Activated T-cell treated with anti-CD3 and anti-CD28 coated beads for 24 hours (primary cell): ENCODE measurements around the gene ELP4.
"Not testable (repeated sequence)": the region's sequence is repeated elsewhere in the genome, so short reads cannot be mapped to it uniquely, and the experiment has no call there.

Experiments used
- DNase-seq: peaks from one replicate; pipeline ENCODE4 v3.0.0-alpha.2; 2020; ENCODE audit warnings: low read depth

ELP4 gene

DNA sequence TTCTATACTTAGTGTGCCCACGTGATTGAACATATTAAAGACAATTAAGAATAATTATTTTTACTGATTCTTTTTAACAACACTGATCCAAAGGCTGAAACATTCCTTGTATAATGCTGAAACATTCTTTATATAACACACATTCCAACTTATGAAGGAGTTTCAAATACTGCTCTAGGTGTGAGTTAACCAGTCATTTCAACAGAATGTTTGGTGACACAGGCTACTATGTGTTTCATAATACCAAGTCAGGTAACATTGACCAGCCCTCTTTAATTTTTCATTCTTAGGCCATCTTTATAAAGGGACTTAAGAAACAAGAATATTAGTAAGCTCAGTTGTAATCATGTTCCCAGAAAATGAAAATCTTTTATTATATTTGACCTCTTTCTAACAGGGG is 136.6 kb downstream of the ELP4 start:
- DNase-seq = no peak

DNA sequence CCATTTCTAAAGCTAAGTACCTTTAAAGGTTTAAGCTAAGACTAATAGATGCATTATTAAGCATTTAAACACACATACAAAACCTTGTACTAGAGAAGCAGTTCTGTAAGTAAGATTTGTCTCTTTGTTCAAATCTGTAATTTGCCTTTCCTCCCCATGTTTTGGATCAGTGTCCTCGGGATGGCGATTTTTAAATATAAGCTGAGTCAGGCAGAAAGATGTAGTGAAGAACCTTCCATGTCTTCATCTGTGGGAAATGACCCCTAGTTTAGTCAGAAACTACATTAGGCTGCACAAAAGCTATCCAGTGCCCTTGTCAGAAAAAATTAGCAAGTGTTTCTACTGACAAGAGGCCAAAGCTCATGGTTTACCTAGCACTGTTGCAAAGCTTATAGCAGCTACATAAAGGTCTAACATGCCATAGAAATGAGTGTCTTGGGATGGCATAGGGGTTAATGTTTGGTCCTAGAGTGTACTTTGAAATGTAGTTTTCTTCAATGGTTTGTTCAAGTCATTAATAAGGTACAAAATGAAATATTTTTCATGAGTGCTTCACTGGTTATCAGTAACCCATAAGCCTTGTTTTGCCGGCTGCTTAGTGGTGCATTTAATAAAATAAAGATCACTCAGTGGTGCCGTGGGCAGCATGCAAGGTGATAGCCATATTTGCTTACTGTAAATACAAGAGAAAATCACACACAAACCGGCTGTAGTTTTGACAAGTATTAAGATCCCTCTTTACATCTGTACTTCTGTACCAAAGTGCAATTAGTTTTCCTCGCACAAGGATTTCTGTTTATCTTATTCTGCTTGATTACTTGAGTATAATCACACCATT is 139.8 kb downstream of the ELP4 start:
- no peak for DNase-seq

DNA sequence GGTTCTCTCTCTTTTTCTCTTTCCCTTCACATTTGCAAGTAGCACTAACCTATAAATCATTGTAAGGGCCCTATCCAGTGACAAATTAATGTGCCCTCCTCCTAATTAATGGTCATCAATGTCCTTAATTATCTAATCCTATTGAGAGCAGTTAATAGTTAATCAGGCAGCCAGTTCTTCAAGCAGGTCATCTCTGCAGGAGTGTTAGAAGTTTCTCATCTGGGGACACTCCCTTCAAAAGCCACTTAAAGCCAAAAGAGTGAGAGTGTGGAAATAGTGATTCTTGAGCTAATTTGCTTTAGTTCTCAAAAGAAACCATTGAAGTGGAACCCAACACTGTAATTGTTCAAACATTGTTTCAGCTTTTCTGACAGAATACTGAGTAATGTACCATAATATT is 141.6 kb downstream of the ELP4 start:
- DNase-seq = no peak

DNA sequence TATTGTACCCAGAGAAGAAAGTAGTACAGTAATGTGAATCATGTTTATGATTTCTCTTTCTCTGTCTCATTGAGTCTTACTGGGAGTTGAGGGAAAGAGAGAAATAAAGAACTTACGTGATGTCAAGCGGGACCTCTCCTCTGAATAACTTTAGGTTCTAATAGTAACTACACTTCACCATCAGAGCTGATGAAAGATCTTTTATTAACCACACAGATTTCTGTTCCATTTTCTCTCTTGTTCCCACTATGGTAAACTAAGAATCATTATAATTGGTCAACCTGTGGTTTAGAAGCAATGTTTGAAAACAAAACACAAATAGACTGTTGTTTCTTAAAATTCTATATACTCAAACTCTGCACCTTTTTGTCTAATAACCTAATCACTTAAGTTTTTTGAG is 142.3 kb downstream of the ELP4 start:
- no peak for DNase-seq

DNA sequence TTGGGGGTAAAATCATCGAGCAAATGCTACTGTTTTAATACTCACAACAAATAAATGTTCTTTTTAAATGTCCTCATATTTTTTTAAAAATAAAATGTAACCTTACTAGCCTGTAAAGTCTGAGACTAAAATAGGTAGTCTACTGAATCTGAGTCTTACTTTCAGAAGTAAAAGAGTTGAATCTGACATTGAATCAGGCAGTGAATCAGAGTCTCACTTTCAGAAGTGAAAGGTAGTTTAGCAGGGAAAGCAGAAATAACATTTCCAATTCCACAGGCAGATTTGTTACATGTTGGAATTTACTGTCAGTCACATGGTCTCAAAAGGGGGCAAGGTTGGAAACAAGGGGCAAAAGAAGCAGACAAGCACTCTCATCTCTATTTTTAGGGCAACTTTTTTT is 143.0 kb downstream of the ELP4 start:
- DNase-seq = no peak

DNA sequence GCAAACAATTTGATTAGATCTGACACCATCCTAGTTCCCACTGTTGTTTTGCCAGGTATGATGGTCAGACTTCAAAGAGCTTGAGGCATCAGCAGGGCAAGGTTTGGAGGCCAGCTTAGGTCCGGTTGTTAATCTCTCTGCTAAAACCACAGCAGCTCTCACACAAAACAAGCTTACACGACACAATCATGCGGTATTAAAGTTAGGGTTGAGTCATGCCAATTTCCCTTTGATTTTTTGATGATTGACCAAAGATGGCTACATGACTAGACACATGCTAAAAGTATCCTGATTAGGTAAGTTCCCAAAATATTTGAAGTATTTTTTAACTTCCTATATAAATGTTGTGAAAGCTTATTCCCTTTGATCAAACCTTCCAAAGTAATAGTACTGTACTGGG is 145.9 kb downstream of the ELP4 start:
- no peak for DNase-seq

DNA sequence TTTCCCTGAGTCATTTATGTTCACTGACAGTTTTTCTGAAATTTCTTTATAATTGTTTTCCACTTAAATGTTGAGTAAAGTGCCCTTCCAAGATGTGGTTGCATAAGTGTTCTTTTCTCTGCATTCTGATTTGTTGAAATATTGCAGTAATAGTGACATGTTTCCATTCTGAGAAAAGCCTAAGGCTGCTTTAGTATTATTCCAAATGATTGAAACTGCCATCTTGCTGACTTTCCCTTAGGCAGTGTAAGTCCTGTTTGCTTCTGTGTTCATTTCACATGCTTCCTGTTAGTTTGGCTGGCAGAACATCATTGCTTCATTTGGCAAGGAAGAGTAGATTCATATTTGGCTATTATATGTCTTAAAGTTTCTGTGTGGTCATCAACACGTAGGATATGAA is 146.5 kb downstream of the ELP4 start:
- no peak for DNase-seq

DNA sequence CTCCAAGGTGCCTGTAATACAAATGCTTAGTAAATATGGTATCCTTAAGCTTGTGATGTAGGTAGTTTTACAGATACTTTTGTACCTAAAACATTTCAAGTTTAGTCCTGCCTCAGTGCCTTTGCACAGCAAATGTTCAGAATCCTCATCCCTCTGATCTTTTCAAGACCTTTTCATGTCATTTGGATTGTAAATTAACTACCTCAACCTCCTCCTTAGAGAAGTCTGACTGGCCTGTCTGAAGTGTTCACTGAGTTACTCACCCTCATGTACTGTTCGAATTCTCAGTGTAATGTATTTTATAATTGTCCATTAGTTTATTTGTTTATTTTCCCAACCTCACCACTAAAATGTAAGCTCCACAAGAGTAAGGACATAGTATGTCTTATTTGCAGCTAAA is 147.5 kb downstream of the ELP4 start:
- DNase-seq = no peak

DNA sequence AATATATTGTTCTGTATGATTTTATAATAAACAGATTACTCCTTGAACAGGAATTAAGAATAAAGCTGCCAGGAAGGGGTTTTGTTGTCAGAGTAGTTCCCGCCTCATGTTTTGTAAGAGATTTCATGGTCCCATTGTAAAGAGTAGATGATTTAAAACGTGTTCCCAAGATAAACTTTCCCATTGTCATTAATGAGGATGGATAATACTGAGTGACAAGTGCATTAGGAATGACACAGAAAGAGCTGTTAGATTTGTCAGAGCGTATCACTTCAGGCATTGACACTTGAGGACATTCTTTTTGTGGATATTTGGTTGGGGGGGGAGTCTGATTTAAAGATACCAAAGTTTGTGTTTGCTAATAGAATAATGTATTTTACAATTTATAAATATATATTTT is 154.6 kb downstream of the ELP4 start:
- no peak for DNase-seq

DNA sequence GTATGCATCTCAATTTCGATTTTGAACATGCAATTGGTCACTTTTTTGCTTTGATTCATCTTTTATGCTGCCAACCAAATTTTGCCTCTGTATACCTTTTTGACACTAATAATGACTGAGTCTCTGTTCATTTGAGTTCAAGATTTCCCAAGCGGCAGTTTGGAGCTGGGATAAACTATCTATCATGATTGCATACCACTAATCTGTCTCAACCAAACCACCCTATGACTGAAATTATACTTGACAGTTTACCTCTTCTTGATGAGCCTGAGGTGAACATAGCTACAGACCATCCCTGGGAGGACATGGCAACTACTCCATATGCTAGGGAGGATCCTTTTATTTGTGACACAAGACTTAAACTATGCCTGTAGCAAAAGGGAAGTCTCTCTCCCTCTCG is 155.4 kb downstream of the ELP4 start:
- no peak for DNase-seq

DNA sequence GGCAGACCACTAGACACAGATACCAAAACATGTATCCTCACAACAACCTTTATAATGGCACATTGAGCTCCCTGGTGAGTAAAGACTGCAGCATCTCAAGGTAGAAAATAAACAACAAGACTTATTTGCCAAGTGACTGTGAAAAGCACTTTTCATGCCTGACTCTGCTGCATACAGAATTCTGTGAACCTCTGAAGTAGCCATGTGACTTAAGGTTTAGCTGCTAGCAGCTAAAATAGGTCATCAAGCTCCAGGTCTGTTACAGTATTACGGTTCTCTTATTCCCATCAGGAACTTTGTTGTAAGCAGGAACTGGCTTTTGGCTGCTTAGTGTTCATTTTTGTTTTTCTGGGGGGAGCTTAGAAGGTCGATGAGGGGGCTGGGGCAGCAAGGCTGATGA is 162.1 kb downstream of the ELP4 start:
- DNase-seq = no peak

DNA sequence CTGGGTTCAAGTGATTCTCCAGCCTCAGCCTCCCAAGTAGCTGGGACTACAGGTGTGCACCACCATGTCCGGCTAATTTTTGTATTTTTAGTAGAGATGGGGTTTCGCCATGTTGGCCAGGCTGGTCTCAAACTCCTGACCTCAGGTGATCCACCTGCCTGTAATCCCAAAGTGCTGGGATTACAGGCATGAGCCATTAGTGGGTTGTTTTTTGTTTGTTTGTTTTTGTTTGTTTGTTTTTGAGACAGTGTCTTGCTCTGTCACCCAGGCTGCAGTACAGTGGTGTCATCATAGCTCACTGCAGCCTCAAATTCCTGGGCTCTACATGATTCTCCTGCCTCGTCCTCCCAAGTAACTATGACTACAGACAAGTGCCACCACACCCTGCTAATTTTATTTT is 163.5 kb downstream of the ELP4 start:
- not testable (repeated sequence) for DNase-seq

DNA sequence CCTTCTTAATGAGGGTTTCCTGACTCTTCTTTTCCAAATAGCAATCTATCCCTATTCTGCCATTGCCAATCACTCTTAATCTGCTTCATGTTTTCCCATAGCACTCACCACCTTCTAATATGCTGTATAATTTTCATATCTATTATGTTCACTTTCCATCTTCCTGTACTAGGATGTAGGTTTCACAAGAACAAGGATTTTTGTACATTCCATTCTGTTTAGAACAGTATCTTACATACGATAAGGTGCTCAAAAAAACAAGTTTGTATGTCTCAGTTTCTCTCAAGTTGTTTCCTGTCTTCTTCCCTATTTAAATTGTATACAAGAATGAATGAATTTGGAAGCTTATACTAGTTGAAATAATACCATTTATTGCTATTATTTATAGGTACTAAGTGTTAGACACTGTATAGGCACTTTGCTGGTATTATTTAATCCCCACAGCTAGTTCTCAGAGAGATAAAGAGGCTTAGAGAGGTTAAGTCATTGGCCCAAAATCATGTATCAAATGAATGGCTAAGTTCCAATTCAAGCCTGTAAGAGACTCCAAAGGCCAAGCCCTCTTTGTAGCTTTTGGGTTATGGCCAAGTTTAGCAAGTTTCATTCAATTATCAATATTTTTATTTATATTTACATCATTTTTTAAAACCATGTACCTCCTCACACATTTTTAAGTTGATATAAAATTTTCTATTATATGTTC is 166.9 kb downstream of the ELP4 start:
- no peak for DNase-seq

DNA sequence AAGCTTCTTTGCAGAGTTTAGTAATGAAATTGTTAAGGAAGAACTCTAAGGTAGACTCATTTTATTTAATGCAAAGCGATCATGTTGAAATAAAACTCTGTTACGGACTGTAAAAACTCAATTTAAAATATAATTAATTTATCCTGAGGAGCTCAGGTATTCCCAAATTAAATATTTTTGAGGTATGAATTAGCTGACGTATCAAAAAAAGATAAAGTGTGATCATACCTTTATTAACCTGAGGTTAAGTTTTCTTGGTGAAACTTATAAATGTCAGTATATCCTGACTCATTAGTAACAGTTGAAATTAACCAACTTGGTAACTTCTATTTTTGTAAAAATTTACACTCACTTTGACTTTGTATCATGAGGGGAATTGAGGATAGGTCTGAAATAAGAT is 171.2 kb downstream of the ELP4 start:
- no peak for DNase-seq

DNA sequence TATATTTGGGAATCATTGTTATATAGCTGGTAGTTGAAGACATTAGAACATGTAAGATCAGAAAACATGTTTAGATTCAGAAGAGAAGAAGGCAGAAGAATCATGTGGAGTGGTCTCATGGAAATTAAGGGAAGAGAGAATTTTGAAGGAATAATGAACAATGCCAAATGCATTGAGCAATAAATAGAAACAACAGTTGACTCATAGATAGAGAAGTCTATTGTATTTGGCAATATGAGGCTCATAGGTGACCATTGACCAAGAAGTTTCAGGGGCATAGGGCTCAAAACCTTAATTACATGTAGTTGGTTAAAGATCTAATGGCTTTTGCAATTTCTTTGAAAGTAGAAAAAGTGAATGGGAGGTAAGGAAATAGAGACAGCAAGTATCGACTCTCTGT is 177.7 kb downstream of the ELP4 start:
- no peak for DNase-seq

DNA sequence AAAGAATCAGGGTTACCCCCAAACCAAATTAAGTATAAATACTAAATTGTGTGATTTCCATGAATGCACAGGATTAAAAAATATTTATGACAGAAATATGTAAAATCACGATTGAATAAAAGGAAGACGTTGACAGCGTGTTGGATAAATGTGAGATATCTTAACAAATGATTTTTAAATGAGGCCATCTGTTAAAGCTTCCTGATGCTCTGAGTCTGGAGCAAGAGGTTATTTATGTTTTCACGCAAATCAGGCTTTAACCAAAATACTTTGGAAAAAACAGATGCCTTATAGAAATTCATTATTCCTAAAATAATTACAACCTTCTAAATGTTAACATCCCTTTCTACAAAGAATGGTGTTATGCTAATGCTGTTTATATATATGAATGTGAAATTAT is 178.3 kb downstream of the ELP4 start:
- no peak for DNase-seq

DNA sequence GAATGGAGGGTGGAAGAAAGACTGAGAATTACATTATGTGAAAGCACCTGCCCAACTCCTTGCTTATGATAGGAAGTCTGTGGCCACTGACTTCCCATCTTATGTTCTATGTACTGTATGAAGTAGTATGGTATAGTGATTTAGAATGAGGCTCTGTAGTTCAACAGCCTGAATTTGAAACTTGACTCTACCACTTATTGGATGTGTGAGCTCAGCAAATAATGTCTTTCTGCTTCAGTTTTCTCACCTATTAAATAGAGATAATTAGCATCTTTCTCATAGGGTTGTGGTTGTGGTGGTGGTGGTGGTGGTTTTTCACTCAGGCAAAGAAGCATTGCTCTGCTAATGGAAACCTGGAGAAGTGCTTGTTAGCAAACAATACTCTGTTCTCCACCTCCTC is 180.0 kb downstream of the ELP4 start:
- DNase-seq = no peak

DNA sequence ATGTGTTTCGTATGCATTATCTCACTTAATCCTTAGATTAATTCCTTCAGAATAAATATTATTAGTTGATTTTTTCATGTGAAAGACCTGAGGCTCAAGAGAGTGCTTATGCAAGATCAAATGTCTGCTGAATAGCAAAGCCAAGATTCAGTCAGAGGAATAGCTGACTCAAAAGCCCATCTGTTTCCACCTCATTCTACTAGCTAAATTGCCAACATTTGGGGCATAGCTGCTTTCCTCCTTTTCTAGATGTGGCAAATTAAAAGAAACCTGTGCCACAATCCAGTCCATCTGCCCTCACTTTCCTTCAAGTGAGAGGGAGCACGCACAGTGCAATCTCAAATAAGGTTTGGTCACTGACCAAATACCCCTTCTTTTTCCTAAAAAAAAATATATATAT is 180.5 kb downstream of the ELP4 start:
- DNase-seq = no peak

DNA sequence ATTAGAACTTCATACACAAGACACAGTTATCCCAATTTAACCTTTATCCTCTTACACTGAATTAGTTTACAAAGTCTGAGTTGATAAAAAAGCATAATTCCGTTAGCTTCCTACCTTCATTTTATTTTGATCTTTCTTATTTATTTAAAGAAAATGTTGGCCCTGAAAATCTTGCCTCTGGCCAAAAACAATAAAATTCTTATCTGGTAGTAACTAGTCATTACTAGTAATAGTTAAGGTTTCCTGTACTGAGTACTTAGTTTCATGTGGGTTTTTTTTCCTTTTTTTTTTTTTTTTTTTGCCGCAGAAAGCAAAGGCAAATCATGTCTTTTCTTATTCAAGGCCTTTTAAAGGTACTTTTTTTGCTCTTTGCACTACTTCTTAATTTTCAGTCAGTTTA is 180.9 kb downstream of the ELP4 start:
- no peak for DNase-seq

DNA sequence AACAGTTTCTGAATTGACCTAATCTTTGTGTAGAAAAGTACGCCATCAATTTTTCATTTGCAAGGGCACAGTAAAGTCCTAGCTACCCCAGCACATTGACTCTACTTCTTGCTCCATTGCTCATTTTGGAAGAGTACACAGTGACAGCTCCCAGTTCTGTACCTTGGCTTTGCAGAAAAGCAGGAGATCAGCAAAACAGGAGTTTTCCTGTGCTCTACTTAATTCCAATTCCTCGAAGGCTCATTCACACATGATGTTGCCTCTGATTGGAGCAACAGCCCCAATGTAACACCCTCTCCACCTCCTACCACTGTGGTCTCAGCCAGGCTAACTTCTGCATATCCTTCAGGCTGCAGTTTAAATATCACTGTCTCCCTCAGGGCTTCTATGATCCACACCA is 182.9 kb downstream of the ELP4 start:
- DNase-seq = no peak

DNA sequence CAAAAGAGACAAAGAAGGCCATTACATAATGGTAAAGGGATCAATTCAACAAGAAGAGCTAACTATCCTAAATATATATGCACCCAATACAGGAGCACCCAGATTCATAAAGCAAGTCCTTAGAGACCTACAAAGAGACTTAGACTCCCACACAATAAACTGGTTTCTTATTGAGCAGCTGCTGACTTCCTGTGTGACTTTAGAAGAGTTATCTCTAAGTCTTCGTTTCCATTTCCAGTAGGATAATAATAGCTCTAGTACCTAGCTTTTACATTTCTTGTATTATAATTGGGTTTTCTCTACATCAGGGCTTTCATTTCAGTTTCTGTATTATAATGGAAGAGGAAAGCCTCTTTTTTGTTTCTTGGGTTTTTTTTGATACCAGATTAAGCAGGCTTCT is 187.5 kb downstream of the ELP4 start:
- not testable (repeated sequence) for DNase-seq

DNA sequence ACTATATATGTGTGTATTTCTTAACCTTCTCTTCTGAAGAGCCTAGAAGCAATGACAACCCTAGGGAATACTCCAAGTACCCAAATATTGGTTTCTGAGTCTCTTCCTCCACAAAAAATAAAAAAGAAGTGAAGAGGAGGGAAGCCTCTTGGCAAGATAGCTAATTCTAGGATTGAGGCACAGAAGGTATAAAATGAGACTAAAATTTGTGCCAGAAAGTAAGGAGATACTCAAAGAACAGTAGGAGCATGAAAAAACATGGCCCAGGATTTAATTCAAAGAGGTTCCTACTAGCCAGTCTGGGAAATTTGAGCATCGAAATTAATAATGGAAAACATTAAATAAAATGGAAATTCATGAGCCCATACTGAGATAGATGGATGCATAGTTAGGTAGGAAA is 189.5 kb downstream of the ELP4 start:
- no peak for DNase-seq

DNA sequence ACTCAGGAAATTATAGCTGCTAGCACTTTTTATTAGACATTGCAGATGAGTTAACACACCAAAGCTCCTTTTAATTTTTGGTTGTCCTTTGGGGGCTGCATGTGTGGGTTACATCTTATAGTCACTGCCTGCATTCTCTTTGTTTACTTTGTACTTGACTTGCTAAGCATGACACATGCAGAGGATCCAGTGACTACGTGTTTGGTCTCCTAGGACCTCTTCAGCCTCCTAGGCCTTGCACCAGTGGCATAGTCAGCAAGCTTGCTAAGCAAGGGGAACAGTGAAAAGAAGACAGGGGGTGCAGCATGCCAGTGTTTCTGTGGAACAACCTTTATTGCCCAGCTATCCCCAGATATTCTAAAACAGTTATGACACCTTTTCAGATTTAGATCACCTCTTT is 193.4 kb downstream of the ELP4 start:
- no peak for DNase-seq

DNA sequence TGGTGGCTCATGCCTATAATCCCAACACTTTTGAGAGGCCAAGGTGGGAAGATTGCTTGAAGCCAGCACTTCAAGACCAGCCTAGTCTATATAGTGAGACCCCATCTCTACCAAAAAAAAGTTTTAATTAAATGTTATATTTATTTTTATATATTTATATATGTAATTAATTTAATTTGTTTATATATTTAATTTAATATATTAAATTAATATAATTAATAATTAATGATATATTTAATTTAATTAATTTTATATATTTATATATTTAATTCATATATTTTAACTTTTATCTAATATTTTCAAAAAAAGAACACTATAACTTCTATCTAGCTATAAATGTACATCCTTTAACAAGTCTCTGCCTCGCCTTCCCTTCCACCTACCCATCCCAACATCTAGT is 196.8 kb downstream of the ELP4 start:
- DNase-seq = no peak
